Stimulated activated CD4-positive, alpha-beta T cell treated with anti-CD3 and anti-CD28 coated beads, TNF-alpha, amount 100 ng/mL, for 48 hours (primary cell): ENCODE data around the gene SMPD4.
"Not testable (repeated sequence)": the region's sequence is repeated elsewhere in the genome, so short reads cannot be mapped to it uniquely, and the experiment has no call there.

Experiments
- DNase-seq, 3 donors: peaks; one replicate each; pipeline ENCODE4 v3.0.0-alpha.2; 2020; ENCODE audit warnings: low read depth in 3 of 3

Gene SMPD4

DNA sequence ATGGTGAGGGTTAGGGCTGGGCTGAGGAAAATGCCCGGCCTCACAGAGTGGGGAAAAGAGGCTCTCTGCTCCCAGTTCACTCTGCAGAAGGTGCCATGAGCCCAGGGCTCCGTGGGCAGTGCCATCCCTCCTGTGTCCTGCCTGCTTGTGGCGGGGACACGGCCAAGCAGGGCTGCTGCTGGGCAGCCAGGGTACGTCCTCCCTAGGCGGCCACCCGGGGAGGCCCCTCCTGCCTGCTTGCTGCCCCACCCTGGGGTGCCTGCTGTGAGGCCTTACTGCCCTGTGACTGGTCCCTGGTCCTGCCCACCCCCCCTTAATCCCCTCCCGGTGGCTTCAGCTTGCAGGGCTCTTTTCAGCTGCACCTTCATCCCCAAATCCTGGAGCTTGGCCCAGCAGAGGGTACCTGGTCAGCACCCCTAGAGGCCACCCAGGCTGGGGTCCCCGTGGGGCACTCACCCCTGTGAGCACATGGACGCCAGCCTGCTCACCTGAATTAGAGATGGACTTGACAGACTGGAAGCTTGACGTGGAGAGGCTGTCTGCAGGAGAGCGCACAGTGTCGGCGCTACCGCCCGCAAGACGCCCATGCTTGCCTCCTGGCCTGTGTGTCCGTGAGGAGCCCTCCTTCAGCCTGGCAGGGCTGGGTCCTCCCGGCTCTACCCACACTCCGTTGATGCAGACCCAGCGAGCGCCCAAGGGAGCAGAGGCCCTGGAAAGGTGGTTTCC is 39.6 kb downstream of the SMPD4 start:
- DNase-seq: not testable (repeated sequence)

DNA sequence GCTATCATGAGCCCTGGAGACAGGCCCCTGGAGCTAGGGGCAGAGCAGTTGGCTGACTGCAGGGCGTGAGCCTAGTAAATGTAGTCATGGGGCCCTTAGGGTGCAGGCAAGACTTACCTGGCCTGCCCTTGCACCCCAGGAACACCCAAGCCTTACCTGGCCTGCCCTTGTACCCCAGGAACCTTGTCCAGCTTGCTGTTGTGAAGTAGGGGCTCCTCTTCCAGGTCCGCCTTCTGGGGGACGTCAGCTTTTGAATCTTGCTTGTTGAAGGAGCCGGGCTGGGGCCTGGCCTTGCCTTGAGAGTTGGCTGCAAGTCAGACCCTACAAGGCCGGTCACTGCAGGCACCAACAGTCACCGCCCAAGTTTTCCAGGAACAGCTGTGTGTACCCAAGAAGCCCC is 40.4 kb downstream of the SMPD4 start:
- DNase-seq: not testable (repeated sequence)

DNA sequence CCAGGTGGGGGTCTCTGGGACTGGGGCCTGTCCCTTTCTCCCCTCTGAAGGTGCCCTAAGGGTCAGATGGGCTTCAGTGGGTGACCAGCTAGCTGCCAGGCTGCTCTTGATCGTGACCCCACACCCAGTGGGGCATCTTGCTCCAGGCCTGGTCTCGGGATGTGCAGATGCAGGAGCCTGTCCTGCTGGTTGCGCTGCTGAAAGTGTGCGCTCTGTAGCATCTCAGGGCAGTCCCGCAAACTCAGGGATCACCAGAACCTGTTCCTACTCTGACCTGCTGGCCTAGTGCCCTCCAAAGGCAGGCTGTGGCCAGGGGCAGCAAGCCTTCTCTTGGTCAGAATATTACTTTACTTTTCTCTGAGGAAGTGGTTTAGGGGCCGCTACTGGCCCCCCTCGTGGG is 40.9 kb downstream of the SMPD4 start:
- not testable (repeated sequence) for DNase-seq

DNA sequence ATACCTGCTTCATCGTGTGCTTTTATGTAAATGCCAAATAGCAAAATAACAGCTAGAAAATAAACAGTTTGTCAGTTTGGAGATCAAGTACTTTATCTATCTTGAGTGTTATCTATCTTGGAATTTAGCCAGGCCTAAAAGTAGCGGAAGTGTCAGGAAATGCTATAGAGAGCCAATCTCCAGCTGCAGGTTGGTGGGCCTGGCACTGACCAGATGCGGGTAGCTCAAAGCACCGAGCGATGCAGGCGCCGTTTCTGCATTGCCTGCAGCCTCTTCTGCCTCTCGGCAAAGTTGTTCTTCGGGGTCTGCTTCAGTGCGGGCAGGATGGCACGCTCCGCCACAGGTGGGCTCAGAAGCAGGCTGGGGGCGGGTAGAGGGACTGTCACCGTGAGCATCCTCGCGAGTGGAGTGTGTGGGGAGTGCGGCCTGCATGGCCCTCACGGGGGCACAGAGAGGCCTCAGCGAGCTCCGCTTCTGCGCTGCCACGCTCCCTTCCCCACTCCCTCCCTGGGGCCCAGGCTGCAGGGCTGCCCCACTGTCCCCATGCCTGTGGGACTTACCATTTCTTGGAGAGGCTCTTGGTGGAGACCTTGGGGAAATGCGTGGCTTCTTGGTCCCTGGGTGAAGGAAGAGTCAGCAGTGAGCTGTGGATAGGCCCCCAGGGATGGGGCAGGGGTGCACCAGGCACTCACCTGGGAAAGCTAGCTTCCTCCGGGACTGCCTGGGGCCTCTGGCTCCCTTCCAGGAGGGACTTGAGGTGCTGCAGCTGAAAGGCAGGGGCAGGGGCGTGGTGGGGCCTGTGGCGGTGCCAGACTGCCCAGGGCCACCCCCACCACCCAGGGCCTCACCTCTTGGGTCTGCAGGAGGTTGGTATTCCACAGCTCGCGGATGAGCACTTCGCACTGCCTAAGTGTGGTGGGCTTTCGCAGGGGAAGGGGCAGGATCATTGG is 41.8 kb downstream of the SMPD4 start:
- DNase-seq: not testable (repeated sequence)

DNA sequence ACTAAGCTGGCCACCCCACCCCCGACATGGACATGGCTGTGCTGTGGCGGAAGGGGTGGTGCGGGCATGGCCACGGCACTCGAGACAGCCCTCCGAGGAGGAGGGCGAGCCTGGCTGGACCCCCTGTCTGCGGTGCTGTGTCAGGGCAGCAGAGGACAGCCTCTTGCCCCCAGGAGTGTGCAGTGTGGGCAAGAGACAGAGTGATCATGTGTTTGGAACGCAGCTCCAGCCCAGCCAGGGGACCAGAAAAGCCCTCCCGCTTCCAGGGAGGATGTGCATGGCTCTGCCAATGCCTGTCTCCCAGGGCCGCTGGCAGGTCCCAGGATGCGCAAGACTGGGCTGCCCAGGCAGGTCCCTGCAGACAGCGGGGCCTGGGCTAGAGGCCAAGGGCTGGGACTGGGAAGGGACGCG is 42.6 kb downstream of the SMPD4 start:
- not testable (repeated sequence) for DNase-seq

DNA sequence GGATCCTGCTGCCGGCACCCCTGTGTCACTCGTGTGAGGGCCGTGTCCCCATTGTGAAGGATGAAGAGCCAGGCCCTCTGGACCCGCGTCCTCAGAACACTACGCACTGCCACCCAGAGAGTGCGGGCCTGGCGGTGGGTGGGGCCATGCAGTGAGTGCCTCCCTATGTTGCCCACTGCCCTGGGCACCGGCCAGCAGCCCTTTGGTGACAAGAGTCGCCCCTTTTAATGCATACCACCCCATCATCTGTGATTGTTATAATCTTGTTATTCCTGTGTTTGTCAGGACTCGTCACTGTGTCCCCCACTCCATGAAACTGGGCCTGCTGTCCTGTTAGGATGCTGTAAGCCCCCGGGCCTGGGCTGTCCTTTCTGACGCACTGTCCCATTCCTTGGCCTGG is 43.1 kb downstream of the SMPD4 start:
- DNase-seq: not testable (repeated sequence)

DNA sequence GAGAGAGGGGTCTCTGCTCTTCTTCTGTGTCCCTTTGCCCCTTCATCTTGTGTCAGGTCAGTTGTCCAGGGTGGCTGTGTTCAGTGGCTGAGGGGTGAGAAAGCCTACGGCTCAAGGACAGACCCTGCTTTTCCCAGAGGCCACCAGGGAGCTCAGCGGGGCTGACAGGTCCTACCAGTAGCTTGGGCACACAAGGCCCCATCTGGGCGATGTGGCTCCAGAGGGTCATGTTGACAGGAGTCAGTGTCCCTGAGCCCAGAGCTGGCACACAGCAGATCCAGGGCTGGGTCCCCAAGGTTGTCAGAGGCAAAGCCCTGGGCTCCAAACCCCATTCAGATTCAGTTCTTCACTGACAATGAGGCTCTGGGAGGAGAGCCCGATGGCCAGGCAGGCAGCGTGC is 44.3 kb downstream of the SMPD4 start:
- DNase-seq: not testable (repeated sequence)

DNA sequence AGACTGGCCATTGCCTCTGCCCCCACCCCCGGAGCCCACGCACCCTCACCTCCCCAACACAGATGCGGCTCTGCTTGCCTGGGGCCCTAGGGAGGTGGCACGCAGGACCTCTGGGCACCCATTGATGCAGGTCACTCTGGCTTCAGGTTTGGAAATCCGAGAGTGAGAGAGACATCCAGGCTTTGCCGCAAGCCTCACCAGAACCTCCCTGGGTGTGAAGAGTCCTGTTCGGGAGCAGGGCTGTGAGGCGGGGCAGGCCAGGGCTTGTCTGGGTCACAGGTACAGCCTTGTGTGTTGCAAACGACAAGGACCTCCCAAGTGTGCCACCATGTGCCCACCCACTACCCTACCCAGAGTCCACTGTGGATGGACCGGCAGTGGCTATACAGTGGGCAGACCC is 44.9 kb downstream of the SMPD4 start:
- DNase-seq: not testable (repeated sequence)

DNA sequence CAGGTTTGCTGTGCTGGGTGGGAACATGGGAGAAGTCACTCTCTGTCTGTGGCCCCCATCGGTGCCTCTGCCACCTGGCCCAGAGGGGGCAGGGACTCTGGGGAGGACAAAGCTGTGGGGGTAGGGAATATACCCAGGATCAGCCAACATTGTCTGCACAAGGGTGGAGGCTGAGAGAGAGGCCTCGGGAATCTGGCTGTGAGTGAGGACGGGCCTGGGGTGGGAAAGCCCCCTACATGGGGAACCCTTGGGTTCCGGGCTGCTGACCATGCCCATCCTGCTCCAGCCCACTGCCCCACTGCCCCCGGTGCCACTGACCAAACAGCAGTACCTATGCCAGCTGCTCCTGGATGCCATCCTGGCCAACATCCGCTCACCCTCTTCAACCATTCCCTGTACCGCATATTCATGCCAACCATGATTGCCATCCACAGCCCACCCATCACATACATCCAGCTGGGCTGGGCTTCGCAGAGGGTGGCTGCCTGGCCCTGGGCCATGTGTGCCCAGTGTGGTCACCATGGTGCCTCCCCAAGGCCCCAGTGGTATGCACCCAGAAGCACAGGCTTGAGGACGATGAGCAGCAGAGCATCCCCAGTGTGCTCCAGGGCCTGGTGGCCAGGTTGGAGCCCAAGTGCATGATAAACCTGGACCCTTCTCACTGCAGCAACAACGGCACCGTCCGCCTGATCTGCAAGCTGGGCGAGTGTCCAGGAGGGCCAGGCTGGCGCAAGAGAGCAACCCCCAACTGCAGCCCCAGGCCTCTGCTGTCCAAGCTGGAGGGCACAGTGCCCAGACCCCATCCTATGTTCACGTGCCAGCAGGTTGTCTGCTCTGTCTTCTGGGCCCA is 45.5 kb downstream of the SMPD4 start:
- DNase-seq: no peak

DNA sequence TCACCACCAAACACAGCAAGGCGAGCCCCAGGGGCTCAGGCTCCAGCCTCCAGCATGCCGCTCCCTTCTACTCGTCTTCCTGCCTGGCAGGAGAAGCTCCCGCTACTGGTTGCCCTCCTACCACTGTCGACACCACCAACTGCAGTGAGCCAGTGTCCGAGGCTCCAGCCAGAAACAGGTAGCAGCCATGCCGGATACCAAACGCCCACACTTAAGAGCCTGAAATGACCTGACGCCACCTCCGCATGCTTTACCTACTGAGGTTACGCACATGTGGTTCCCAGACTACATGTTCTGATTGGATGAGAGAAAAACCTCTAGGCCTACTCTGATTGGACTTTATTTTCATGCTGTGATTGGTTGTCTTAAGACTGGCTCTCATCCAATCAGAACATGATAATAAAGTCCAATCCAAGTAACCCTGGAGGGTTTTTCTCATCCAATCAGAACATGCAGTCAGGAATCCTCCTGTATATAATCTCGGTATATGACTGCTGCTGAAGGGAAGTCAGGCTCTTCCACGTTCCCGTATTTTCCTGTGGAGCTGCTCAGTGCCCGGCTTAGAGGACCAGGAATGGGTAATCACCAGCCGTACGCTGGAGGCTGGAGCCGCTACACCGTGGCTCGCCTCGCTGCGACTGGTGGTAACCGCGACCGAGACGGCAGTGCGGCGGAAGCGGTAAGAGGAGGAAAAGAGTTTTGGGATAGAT is 52.1 kb downstream of the SMPD4 start, which contains the start of gene POTEF:
Gene POTEF, minus strand, starts transcription at position 103 of the 710 bp plus-strand sequence. CDS start 8,707 bp downstream, outside the sequence.
- not testable (repeated sequence) for DNase-seq

DNA sequence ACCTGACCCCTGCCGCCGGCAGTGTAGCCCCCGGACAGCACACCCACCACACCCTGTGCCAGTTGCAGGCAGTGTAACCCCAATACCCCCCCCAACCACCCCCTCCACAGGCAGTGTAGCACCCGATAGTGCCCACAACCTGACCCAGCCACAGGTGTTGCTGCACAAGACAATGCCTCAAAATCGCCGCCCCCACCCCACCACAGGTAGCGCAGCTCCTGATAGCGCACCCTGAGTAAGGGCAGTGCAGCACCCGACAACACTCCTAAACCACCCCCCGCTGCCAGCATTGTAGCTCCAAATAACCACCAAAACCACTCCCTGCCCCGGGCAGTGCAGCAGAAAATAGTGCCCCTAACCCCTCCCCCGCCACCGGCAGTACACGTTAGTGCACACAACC is 52.9 kb downstream of the SMPD4 start:
- not testable (repeated sequence) for DNase-seq

DNA sequence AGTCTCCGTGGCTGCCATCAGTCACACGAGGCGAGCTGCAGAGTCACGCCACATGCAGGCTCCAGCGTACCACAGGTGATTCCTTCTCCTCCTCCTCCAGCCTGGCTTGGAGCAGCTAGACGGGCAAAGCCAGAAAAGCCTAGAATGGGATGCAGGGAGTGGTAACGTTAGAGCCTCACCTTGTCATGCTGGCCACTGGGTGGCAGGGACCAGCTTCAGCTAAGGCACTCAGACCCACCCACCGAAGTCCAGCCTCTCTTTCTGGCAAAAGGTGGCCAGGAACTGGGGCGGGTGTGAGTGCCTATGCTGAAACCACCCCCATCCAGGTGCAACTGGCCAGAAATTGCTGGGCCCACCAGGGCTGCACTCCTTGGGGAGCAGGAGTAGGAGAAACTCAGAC is 53.7 kb downstream of the SMPD4 start:
- not testable (repeated sequence) for DNase-seq

DNA sequence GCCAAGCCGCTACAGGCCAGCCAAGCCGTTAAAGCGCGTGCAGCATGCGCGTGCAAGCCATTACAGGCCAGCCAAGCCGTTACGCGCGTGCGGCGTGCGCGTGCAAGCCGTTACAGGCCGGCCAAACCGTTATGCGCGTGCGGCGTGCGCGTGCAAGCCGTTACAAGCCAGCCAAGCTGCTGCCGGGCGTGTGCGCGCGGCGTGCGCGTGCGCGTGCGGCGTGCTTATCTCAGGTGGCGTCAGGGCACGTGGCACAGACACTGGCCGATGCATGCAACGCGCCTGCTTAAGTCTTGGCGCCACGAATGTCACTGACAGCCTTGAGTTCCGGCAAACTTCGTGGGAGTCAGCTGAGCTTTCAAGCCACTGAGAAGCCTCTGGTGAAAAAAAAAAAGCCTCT is 60.5 kb downstream of the SMPD4 start:
- not testable (repeated sequence) for DNase-seq

DNA sequence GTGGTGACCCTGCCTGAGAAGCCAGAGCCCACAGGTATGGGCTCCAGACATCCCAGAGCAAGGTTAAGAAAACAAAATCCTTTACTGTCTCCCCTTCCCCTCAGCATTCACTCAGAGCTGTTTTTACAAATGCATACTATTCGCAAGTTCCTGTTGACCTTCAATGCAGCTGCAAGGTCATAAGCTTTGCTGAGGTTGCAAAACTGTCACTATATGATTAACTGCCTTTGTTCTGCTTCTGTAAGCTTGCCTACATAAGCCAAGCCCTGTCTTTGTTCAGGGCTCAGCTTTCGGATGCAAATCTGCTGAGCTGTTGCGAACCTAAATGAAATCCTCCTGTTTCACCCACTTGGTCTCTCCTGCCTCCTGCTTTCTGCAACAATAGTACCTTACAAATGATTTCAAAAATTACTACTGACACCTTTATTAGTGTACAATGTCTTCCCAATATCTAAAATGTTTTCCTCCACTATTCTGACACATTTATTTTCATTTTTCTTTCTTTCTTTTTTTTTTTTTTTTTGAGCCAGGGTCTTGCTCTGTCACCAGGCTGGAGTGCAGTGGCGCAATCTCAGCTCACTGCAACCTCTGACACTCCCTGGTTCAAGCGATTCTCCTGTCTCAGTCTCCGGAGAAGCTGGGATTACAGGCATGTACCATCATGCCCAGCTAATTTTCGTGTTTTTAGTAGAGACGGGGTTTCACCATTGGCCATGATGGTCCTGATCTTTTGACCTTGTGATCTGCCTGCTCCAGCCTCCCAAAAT is 78.6 kb downstream of the SMPD4 start:
- not testable (repeated sequence) for DNase-seq
